ENCODE results near the gene TAP2. TPM values are rescaled to one million over a fixed set of nuclear protein-coding genes. Genes with fewer than 3 reads are reported as not detected.

The TAP2 gene
- total and polyA plus RNA-seq, 2 of the 13 experiments (the other 11 are each of a cell fraction or from before 2014, with no cell fraction given), result 10.3 to 17.6 TPM

GRCh38 chr6:32833664-32834063 lies 4.9 kb downstream of the TAP2 start (continued):
- TF ChIP-seq PRDM4 (CRISPR knock-in tag; IDR thresholded peaks at IDR 0.05; ENCODE audit: borderline replicate concordance) (no peak), HDAC1 (CRISPR knock-in tag; IDR thresholded peaks at IDR 0.05) (no peak), ZBTB3 (CRISPR knock-in tag; IDR thresholded peaks at IDR 0.05; ENCODE audit: borderline replicate concordance, low read depth) (no peak), ZNF670 (CRISPR knock-in tag; IDR thresholded peaks at IDR 0.05; ENCODE audit: borderline replicate concordance) (no peak), ZFP36L2 (CRISPR knock-in tag; IDR thresholded peaks at IDR 0.05) (no peak), ZFYVE20 (CRISPR knock-in tag; IDR thresholded peaks at IDR 0.05; ENCODE audit: borderline replicate concordance, low read depth) (no peak), ZNF580 (CRISPR knock-in tag; IDR thresholded peaks at IDR 0.05; ENCODE audit: borderline replicate concordance, low read depth) (no peak), ZFP36 (IDR thresholded peaks at IDR 0.05; ENCODE audit: borderline replicate concordance, low read depth, low read length, partially characterized antibody) (no peak)
- TF ChIP-seq, protein P1, sequence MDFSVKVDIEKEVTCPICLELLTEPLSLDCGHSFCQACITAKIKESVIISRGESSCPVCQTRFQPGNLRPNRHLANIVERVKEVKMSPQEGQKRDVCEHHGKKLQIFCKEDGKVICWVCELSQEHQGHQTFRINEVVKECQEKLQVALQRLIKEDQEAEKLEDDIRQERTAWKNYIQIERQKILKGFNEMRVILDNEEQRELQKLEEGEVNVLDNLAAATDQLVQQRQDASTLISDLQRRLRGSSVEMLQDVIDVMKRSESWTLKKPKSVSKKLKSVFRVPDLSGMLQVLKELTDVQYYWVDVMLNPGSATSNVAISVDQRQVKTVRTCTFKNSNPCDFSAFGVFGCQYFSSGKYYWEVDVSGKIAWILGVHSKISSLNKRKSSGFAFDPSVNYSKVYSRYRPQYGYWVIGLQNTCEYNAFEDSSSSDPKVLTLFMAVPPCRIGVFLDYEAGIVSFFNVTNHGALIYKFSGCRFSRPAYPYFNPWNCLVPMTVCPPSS (IDR thresholded peaks at IDR 0.05), result no peak

DNA sequence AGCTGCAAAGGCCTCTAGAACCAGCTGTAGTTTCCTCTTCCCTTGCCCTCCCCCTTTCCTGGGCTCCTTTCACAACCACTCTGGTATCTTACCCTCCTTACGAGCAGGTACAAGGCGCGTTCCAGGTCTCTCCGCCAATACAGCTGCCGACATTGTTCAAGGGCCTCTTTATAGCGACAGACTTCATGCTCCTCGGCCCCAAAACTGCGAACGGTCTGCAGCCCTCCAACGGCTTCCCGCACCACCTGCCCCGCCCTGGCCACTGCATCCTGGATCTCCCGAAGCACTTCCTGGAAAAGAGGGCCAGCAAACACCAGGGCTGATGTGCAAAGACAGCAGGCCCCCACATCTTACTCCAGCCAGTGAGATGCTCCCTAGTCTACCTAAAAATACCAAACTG lies 6.0 kb downstream of the TAP2 start:
- FAIRE-seq, result no peak

More for the DNA sequence above, 6.0 kb downstream of the TAP2 start:
- no peak for TF ChIP-seq MIXL1 (CRISPR knock-in tag; IDR thresholded peaks at IDR 0.05)
- TF ChIP-seq MEIS2 (CRISPR knock-in tag; IDR thresholded peaks at IDR 0.05), result no peak
- TF ChIP-seq KDM2A (CRISPR knock-in tag; IDR thresholded peaks at IDR 0.05; ENCODE audit: borderline replicate concordance, low read depth), result no peak
- no peak for TF ChIP-seq CREBL2 (CRISPR knock-in tag; IDR thresholded peaks at IDR 0.05; ENCODE audit: borderline replicate concordance)
- TF ChIP-seq HMG20B (CRISPR knock-in tag; conservative IDR thresholded peaks at IDR 0.05), result no peak
- TF ChIP-seq TCF7L2 (IDR thresholded peaks at IDR 0.05; ENCODE audit: low read depth, low read length), result no peak
- no peak overlapping the region for H3K4me3 ChIP-seq (replicated peaks in 1 of 3; ENCODE audit: insufficient read depth in 1 of 3, low read depth in 2 of 3, low read length in 3 of 3)
- intact Hi-C loops (cut with micrococcal nuclease; ENCODE audit: unreplicated experiment), result no loop called here
- no peaks in the 10 kb centered on the region for H3K27me3 ChIP-seq (ENCODE audit: control insufficient read depth in 1 of 2, insufficient read depth in 2 of 2, low read length in 2 of 2)
- H3K9ac ChIP-seq (ENCODE audit: insufficient read depth, low read depth, low read length), result no peak overlapping the region
- peaks cover 13 to 33% of the 10 kb centered on the region in 2 experiments; a peak in 4 of 5 replicates for H3K36me3 ChIP-seq (replicated peaks in 1 of 2; ENCODE audit: control insufficient read depth in 1 of 2, insufficient read depth in 2 of 2, low read length in 2 of 2)
- ATAC-seq, result no peak
- H3K27ac ChIP-seq (ENCODE audit: extremely low read length, insufficient read depth, low read length), result no peak overlapping the region
- H3K4me2 ChIP-seq (ENCODE audit: low read depth, low read length), result no peak overlapping the region
- no TSS peak for BruUV-seq (replicated peaks)
- H3K4me1 ChIP-seq (ENCODE audit: insufficient read depth, low read length), result peaks cover 11% of the 10 kb centered on the region
- no peak overlapping the region for H2AFZ ChIP-seq (ENCODE audit: low read length)
- ChIA-PET POLR2A (no interaction called here), CTCF (ENCODE audit: low intra/inter-chr PET ratio, low total read pairs) (no interaction called here)
- WGBS (ENCODE audit: low lambda C conversion rate), result 94% methylated on average over 13 of the region's 13 CpGs
- no peaks in the 10 kb centered on the region for H4K20me1 ChIP-seq (ENCODE audit: insufficient read depth, low read length)
- H3K9me3 ChIP-seq (ENCODE audit: low read length), result no peaks in the 10 kb centered on the region
- in situ Hi-C loops (cut with HindIII; ENCODE audit: extremely low pct_ligation_motif_present, low pct_unique_long_range_greater_than_20kb), result loop anchor here (5.0 kb wide), 1 partner anchor 35 kb away; no protein-coding TSS in a partner anchor
- no peak for DNase-seq (ENCODE audit: low spot score)
- peaks cover 3% of the 10 kb centered on the region for H3K79me2 ChIP-seq (ENCODE audit: insufficient read depth, low read length)
